ENCODE results near the gene ARRDC4.

The ARRDC4 gene

GRCh38 chr15:98009169-98009568 is 48.7 kb downstream of the ARRDC4 start:
- POLR2A ChIA-PET: no interaction called here
- TF ChIP-seq HDGF (IDR thresholded peaks at IDR 0.05; ENCODE audit: borderline replicate concordance) (no peak), LEF1 (IDR thresholded peaks at IDR 0.05; ENCODE audit: borderline replicate concordance) (no peak), ZNF384 (IDR thresholded peaks at IDR 0.05) (no peak), TARDBP (IDR thresholded peaks at IDR 0.05) (no peak), FOXA1 (IDR thresholded peaks at IDR 0.05) (no peak), FOXK2 (IDR thresholded peaks at IDR 0.05) (no peak), PKNOX1 (IDR thresholded peaks at IDR 0.05) (no peak), BHLHE40 (IDR thresholded peaks at IDR 0.05; ENCODE audit: borderline replicate concordance) (no peak), CTBP1 (IDR thresholded peaks at IDR 0.05; ENCODE audit: borderline replicate concordance) (no peak), SUZ12 (IDR thresholded peaks at IDR 0.05) (no peak), SP1 (IDR thresholded peaks at IDR 0.05) (no peak), FOXM1 (IDR thresholded peaks at IDR 0.05; ENCODE audit: borderline replicate concordance) (no peak), ARNT (IDR thresholded peaks at IDR 0.05) (no peak), NFRKB (IDR thresholded peaks at IDR 0.05) (no peak)

GRCh38 chr15:98009971-98010370 is 49.5 kb downstream of the ARRDC4 start:
- no peak for DNase-seq (ENCODE audit: extremely low spot score)
- TF ChIP-seq SP1 (IDR thresholded peaks at IDR 0.05): no peak
- TF ChIP-seq ELF4 (IDR thresholded peaks at IDR 0.05): no peak
- TF ChIP-seq PKNOX1 (IDR thresholded peaks at IDR 0.05): no peak
- TF ChIP-seq CTBP1 (IDR thresholded peaks at IDR 0.05; ENCODE audit: borderline replicate concordance): no peak
- no peak for TF ChIP-seq ZNF384 (IDR thresholded peaks at IDR 0.05)
- TF ChIP-seq ARNT (IDR thresholded peaks at IDR 0.05): no peak
- TF ChIP-seq BHLHE40 (IDR thresholded peaks at IDR 0.05; ENCODE audit: borderline replicate concordance): no peak
- TF ChIP-seq TARDBP (IDR thresholded peaks at IDR 0.05): no peak
- no peak for TF ChIP-seq HDGF (IDR thresholded peaks at IDR 0.05; ENCODE audit: borderline replicate concordance)
- no peak for TF ChIP-seq FOXM1 (IDR thresholded peaks at IDR 0.05; ENCODE audit: borderline replicate concordance)
- TF ChIP-seq SUZ12 (IDR thresholded peaks at IDR 0.05): no peak
- no peak for TF ChIP-seq FOXA1 (IDR thresholded peaks at IDR 0.05)
- no peak for TF ChIP-seq FOXK2 (IDR thresholded peaks at IDR 0.05)
- no peak for TF ChIP-seq L3MBTL2 (conservative IDR thresholded peaks at IDR 0.05)
- TF ChIP-seq NFRKB (IDR thresholded peaks at IDR 0.05): no peak
- no peak for TF ChIP-seq LEF1 (IDR thresholded peaks at IDR 0.05; ENCODE audit: borderline replicate concordance)
- POLR2A ChIA-PET: no interaction called here
- CTCF ChIA-PET: no interaction called here

More at GRCh38 chr15:98009169-98009568, 48.7 kb downstream of the ARRDC4 start:
- no peak for DNase-seq (ENCODE audit: extremely low spot score)
- CTCF ChIA-PET: no interaction called here

GRCh38 chr15:98012354-98012753 is 51.9 kb downstream of the ARRDC4 start:
- DNase-seq (ENCODE audit: extremely low spot score): no peak
- TF ChIP-seq FOXA1 (IDR thresholded peaks at IDR 0.05) (no peak), HDGF (IDR thresholded peaks at IDR 0.05; ENCODE audit: borderline replicate concordance) (no peak), FOXM1 (IDR thresholded peaks at IDR 0.05; ENCODE audit: borderline replicate concordance) (no peak), SP1 (IDR thresholded peaks at IDR 0.05) (no peak), ARNT (IDR thresholded peaks at IDR 0.05) (no peak), NFRKB (IDR thresholded peaks at IDR 0.05) (no peak), SUZ12 (IDR thresholded peaks at IDR 0.05) (no peak), BHLHE40 (IDR thresholded peaks at IDR 0.05; ENCODE audit: borderline replicate concordance) (no peak), L3MBTL2 (conservative IDR thresholded peaks at IDR 0.05) (no peak), FOXK2 (IDR thresholded peaks at IDR 0.05) (no peak), LEF1 (IDR thresholded peaks at IDR 0.05; ENCODE audit: borderline replicate concordance) (no peak), ELF4 (IDR thresholded peaks at IDR 0.05) (no peak), TARDBP (IDR thresholded peaks at IDR 0.05) (no peak), PKNOX1 (IDR thresholded peaks at IDR 0.05) (no peak), ZNF384 (IDR thresholded peaks at IDR 0.05) (no peak), CTBP1 (IDR thresholded peaks at IDR 0.05; ENCODE audit: borderline replicate concordance) (no peak)
- ChIA-PET POLR2A (no interaction called here), CTCF (no interaction called here)

- no peak for TF ChIP-seq ZNF384 (IDR thresholded peaks at IDR 0.05)
- TF ChIP-seq NFRKB (IDR thresholded peaks at IDR 0.05): no peak
- no peak for TF ChIP-seq LEF1 (IDR thresholded peaks at IDR 0.05; ENCODE audit: borderline replicate concordance)
- no peak for TF ChIP-seq ARNT (IDR thresholded peaks at IDR 0.05)
- no peak for TF ChIP-seq ELF4 (IDR thresholded peaks at IDR 0.05)
- TF ChIP-seq SUZ12 (IDR thresholded peaks at IDR 0.05): no peak
- TF ChIP-seq PKNOX1 (IDR thresholded peaks at IDR 0.05): no peak
- TF ChIP-seq L3MBTL2 (conservative IDR thresholded peaks at IDR 0.05): no peak
- no peak for TF ChIP-seq CTBP1 (IDR thresholded peaks at IDR 0.05; ENCODE audit: borderline replicate concordance)
- TF ChIP-seq SP1 (IDR thresholded peaks at IDR 0.05): no peak
- TF ChIP-seq TARDBP (IDR thresholded peaks at IDR 0.05): no peak
- ChIA-PET CTCF (no interaction called here), POLR2A (no interaction called here)
- DNase-seq (ENCODE audit: extremely low spot score): no peak
These were observed 53.1 kb downstream of the ARRDC4 start for GRCh38 chr15:98013631-98014030.

GRCh38 chr15:98017150-98017964 is 56.9 kb downstream of the ARRDC4 start:
- no peak for DNase-seq (ENCODE audit: extremely low spot score)
- POLR2A ChIA-PET: no interaction called here
- CTCF ChIA-PET: no interaction called here
- TF ChIP-seq L3MBTL2 (conservative IDR thresholded peaks at IDR 0.05) (no peak), HDGF (IDR thresholded peaks at IDR 0.05; ENCODE audit: borderline replicate concordance) (no peak), BHLHE40 (IDR thresholded peaks at IDR 0.05; ENCODE audit: borderline replicate concordance) (no peak)

All from HEK293T (cell line).